Measurements from ENCODE around the gene LSMEM2.
A peak's percentile ranks its signal among the peaks of the same experiment; 100 is the strongest.
"Not testable (repeated sequence)": the region's sequence is repeated elsewhere in the genome, so short reads cannot be mapped to it uniquely, and the experiment has no call there.

The LSMEM2 gene

DNA sequence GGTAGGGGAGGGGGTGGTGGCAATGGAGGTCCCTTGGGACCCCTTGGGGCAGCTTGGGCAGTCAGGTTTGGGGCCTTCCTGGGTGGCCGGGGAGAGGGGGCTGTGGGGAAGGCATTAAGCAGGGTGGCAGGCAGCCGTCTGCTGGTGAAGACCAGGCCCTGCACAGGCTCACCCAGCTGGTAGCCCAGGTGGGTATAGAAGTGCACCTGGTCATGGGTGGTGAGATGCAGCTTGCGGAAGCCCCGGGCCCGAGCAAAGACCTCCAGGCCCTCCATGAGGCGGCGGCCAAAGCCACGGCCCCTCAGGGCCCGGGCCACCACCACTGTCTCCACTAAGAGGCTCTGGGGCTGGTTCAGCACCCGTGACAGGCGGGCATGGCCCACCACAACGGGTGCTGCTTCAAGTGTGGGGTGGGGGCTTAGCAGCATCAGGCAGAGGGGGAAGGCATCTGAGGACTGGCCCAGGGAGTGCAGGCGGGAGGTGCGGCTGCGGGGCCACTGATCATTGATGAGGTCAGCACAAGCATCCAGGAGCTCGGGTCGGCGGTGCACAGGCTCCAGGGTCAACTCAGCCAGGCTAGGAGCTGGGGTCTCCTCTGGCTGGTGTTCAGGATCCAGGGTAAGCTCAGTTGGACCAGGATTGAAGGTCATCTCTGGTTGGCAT is 18.0 kb downstream of the LSMEM2 start:
- DNase-seq = no peak
- Mint-ChIP-seq H3K36me3 (ENCODE audit: insufficient read depth) (peaks cover 18% of the 10 kb centered on the region), H3K27ac (peak overlapping the region in 1 of 2 donors; percentile 94), H3K4me3 (no peak overlapping the region), H3K27me3 (no peaks in the 10 kb centered on the region), H3K4me1 (ENCODE audit: low read depth in 2 of 2) (peaks cover 28 to 33% of the 10 kb centered on the region in 2 donors), H3K9me3 (no peaks in the 10 kb centered on the region)
- no peak for ATAC-seq (replicated peaks)

DNA sequence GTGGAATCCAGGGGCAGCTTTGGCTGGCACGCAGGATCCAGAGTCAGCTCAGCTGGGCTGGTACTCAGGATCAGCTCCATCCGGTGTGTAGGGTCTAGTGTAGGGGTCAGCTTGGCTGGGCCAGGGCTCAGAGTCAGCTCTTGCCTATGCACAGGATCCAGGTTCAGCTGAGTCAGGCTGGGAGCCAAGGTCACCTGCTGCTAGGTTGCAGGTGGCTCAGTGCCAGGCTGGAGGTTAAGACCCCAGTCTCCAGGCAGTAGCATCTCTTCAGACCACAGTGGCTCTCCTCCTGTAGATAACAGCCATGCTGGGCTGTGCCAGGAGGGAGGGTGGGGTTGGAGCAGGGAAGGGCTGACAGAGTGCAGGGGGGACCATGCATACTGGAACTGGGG is 18.5 kb downstream of the LSMEM2 start:
- Mint-ChIP-seq H3K27ac (peak overlapping the region in 1 of 2 donors; percentile 94), H3K4me1 (ENCODE audit: low read depth in 2 of 2) (peaks cover 26 to 32% of the 10 kb centered on the region in 2 donors), H3K9me3 (no peaks in the 10 kb centered on the region), H3K27me3 (no peaks in the 10 kb centered on the region), H3K36me3 (ENCODE audit: insufficient read depth) (peaks cover 16% of the 10 kb centered on the region), H3K4me3 (no peak overlapping the region)
- no peak for DNase-seq
- no peak for ATAC-seq (replicated peaks)

DNA sequence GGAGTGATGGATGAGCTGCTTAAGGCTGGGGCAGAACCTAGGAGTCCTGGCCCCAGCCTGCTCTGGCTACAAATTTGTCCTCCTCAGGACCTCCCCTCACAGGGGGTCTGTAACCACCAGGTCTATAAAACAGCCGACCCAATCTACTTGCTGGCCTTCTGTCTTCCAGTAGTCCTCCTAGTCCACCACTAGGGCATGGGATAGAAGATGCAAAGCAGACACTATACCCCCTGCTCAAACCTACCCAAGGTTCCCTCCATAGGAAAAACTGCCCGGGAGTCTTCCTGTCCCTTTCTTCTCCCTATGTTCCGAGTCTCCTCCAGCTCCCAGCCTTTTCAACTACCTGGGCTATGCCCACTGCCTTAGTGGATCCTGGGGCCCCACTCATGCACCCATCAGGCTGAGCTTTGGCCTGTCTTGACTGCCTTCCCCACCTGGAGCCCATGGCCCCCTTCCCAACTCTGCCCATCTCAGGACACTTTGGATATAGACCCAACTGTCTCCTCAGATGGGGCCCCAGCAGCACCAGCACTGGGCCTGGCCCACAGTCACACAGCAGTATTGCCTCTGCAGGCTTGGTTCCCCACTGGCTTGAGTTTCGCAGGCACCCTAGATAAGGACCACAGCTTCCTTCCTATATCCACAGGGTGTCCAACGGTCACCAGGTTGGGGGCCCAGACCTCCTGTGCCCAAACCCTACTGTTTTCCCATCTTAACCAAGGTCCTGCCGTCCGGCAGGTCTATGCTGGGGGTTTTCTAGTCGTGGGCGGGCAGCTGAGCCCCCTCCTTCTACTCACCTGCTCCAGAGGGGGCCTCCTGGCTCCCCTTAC is 19.2 kb downstream of the LSMEM2 start:
- Mint-ChIP-seq H3K9me3 (no peaks in the 10 kb centered on the region), H3K36me3 (ENCODE audit: insufficient read depth) (peaks cover 12% of the 10 kb centered on the region), H3K27ac (peak overlapping the region; percentile 94 to 97), H3K4me3 (peak overlapping the region; percentile 85 to 97), H3K27me3 (no peaks in the 10 kb centered on the region), H3K4me1 (ENCODE audit: low read depth in 2 of 2) (peaks cover 20 to 25% of the 10 kb centered on the region in 2 donors)
- ATAC-seq (replicated peaks) (no peak), DNase-seq (no peak)

DNA sequence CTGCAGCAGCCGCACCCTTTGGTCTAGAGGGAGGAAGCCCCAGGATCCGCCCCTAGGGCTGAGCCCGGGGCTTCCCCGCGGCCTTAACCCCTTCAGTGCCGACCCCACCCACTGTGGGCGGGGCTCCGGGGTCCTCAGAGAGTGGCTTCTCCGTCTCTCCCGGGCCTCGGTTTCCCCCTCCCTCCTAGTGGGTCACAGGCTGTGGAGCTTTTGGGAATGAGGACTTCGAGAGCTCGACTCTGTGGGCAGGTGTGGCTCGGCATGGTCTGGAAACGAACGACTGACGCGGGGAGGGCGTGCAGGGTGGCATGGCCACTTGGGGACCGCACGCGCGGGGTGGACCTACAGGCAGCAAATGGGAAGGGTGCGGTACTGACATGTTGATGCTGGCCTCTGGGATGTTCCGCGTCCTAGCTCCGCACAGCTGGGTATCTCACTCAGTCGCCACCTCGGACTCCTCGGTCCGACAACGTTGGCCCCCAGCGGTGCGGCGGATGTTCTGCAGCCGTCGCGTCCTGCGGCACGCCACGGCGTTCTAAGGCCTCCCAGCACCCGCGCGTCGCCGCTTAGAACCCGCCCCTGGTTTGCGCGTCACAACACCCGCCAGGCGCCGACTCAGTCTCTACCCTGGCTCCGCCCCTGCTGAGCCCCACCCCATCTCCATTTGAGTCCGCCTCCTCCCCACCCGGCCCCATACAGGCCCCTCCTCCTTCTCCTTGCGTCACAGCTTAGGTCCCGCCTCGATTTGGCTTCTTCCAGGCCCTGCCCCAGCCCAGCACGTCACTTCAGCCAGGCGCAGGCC is 20.1 kb downstream of the LSMEM2 start, which contains the start of the genes HYAL3 and NAA80:
Gene HYAL3, minus strand, starts transcription at position 570 of the 802 bp plus-strand sequence. CDS start 3,803 bp downstream, outside the sequence.
Gene NAA80, minus strand, starts transcription at position 570 of the 802 bp plus-strand sequence. CDS start 1,942 bp downstream, outside the sequence.
- Mint-ChIP-seq H3K4me3 (peak within 1 kb of the TSS; percentile 85 to 97), H3K27ac (peak within 1 kb of the TSS; percentile 94 to 97), H3K4me1 (ENCODE audit: low read depth in 2 of 2) (peaks cover 20 to 23% of the 10 kb centered on the region in 2 donors), H3K9me3 (no peaks in the 10 kb centered on the region), H3K36me3 (ENCODE audit: insufficient read depth) (peaks cover 12% of the 10 kb centered on the region), H3K27me3 (no peaks in the 10 kb centered on the region)
- ATAC-seq (replicated peaks) (peak; percentile 83), DNase-seq (peak; percentile 98 to 100 (median 99))

DNA sequence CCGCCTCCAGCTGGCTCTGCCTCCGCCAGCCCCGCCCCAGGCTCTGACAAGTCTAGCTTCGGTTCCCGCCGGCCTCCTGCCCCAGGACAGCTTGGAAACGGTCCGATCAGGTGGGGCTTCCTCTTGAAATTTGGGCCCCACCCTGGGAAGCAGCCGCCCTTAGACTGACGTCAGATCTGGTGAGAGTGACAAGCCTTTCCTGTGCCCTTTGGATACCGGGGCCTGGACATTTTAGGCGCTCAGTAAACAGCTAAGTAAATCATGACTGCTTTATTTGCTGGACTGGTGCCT is 20.7 kb downstream of the LSMEM2 start:
- DNase-seq (no peak), ATAC-seq (replicated peaks) (no peak)
- no peaks in the 10 kb centered on the region for H3K9me3 Mint-ChIP-seq
- peaks cover 20 to 23% of the 10 kb centered on the region in 2 donors for H3K4me1 Mint-ChIP-seq (ENCODE audit: low read depth in 2 of 2)
- peak overlapping the region; percentile 85 to 97 for H3K4me3 Mint-ChIP-seq
- H3K27me3 Mint-ChIP-seq = no peaks in the 10 kb centered on the region
- H3K36me3 Mint-ChIP-seq (ENCODE audit: insufficient read depth) = peaks cover 12% of the 10 kb centered on the region
- peak overlapping the region; percentile 94 to 97 for H3K27ac Mint-ChIP-seq

DNA sequence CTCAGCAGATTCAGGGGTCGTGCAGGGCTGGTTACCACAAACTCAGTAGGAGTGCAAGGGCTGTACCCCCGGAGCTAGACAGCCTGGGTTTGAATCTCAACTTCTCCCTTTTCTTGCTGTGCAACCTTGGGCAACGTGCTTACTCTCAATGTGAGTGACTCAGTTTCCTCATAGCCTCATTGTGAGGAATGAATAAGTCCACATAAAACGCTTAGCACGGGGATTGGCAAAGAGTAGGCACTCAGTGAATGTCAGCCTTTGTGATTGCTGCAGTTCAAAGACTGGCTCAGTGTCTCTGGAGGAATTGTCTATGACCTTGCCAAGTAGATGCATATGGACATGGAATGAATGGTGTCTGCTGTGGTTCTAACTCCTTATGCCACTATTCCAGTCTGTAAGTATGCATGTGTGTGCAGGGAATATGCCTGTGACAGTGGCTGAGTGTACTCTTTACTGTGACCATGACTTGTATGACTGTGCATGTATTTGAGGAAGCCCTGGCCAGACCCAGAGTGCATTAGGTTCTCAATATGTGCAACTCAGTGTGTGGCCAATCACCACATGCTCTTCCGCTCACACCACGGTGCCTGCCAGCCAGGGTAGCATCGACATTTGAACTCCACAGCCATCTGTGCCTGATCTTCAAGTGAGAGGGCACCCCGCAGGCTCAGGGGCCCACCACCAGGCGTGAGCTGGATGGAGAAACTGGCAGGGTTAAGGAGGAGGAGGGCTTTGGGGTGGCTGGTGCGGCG is 21.2 kb downstream of the LSMEM2 start:
- Mint-ChIP-seq H3K36me3 (ENCODE audit: insufficient read depth) (peaks cover 12% of the 10 kb centered on the region), H3K4me1 (ENCODE audit: low read depth in 2 of 2) (peaks cover 20 to 23% of the 10 kb centered on the region in 2 donors), H3K4me3 (peak overlapping the region; percentile 85 to 97), H3K27ac (peak overlapping the region; percentile 94 to 97), H3K9me3 (no peaks in the 10 kb centered on the region), H3K27me3 (no peaks in the 10 kb centered on the region)
- DNase-seq (no peak), ATAC-seq (replicated peaks) (no peak)

DNA sequence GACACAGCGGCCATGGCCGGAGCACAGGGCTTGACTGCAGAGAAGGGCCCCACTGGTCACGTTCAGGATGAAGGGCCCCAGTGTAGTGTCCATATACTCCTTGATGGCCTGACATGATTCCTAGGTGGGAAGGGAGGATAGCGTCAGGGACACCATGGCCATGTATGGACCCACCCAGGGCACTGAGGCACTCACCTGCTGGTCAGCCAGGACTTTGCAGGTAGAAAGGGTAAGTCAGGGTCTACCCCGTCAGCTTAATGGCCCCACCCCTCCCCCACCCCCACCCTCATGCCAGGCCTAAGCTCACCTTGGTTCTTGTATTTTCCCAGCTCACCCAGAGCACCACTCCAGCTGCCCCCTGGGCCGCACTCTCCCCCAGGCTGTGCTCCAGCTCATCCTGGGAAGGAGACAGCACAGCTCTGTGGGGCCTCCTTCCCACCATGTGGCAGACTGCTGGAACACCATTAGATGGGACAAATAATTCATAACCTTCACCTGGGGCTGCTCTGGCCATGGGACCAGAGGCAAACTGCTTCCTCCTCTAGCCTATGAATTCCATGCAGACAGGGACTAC is 21.9 kb downstream of the LSMEM2 start:
- H3K36me3 Mint-ChIP-seq (ENCODE audit: insufficient read depth) = peaks cover 12% of the 10 kb centered on the region
- DNase-seq (no peak), ATAC-seq (replicated peaks) (no peak)
- peak overlapping the region; percentile 85 to 97 for H3K4me3 Mint-ChIP-seq
- H3K4me1 Mint-ChIP-seq (ENCODE audit: low read depth in 2 of 2) = peaks cover 20 to 23% of the 10 kb centered on the region in 2 donors
- H3K27ac Mint-ChIP-seq = peak overlapping the region; percentile 69 to 97
- H3K9me3 Mint-ChIP-seq = no peaks in the 10 kb centered on the region
- no peaks in the 10 kb centered on the region for H3K27me3 Mint-ChIP-seq

DNA sequence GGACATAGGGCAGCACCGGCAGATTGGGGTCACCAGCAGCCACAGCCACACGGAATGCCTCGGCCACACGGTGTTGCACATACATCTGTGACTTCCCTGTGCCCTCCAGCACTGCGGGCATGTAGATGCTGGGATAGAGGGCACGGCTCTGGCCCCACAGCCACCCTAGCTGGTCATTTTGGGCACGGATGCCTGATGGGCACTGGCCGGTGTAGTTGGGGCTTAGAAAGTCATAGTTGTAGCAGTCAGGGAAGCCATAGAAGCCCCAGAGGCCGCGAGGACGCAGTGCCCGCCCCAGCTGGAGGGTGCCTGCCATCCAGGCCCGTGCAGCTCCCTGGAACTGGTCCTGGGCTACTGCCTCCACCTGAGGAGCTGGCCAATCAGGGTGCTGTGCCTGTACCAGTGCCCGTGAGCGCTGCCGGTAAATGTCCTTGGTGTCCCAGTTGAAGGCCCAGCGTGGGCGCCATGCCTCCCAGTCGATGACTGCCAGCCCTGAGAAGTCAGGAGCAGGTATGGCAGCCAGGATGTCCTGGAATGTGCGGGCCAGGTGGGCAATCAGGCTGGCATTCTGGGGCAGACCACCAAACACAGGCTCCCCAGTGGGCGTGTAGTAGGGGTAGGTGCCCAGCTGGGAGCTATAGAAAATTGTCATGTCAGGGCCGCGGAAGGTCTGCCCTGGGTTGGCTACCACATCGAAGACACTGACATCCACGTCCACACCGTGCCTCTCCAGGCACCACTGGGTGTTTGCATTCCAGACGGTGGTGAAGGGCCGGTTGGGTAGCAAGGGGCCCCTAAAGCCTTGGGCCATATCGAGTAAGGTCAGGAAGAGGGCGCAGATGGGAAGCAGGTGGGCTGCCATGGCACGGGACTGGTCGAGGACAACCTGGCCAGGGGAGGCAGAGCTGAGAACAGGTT is 23.5 kb downstream of the LSMEM2 start:
- Mint-ChIP-seq H3K4me3 (no peak overlapping the region), H3K27me3 (no peaks in the 10 kb centered on the region), H3K9me3 (no peaks in the 10 kb centered on the region), H3K27ac (no peak overlapping the region), H3K4me1 (ENCODE audit: low read depth in 2 of 2) (peaks cover 20 to 23% of the 10 kb centered on the region in 2 donors), H3K36me3 (ENCODE audit: insufficient read depth) (peaks cover 9% of the 10 kb centered on the region)
- no peak for DNase-seq
- no peak for ATAC-seq (replicated peaks)

DNA sequence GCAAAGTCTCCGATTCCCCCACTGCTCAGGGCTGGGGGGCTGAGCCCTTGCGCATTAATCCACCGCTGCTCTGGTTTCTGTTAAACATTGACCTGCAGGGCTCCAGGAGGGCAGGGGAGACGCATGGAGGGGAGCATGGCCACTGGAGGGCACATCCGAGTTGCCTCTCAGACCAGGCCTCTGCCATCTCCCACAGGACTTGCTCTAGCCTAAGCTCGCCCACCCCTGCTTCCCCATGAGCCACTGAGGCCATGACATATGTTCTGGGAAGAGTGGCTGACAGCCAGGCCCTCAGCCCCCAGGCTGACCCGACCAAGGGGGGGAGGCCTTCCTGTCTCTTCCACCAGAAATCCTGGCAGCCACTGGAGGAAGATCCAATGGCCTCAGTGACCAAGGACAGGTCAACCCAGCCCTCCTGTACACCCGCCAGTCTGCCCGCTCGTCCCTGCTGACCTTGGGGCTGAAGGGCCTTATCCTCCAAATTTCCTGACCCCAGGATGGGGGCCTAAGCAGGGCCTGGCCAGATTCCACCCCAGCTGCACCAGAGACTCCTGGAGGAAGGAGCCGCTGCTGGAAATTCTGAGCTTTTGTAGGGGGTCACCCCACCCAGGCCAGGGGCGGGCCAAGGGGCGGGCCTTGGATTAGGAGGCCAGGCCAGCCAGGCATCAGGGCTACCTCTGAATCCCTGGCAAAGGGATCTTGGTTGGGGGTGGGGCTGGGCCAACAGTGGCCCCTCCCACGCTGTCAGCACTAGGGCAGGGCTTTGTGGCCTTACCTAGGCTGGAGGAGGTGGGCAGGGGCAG is 24.3 kb downstream of the LSMEM2 start, which contains the start of gene HYAL1:
Gene HYAL1, minus strand, starts transcription at position 562 of the 803 bp plus-strand sequence. CDS start 618 bp downstream, outside the sequence.
- H3K36me3 Mint-ChIP-seq (ENCODE audit: insufficient read depth) = peaks cover 9% of the 10 kb centered on the region
- no peak within 1 kb of the TSS for H3K27ac Mint-ChIP-seq

DNA sequence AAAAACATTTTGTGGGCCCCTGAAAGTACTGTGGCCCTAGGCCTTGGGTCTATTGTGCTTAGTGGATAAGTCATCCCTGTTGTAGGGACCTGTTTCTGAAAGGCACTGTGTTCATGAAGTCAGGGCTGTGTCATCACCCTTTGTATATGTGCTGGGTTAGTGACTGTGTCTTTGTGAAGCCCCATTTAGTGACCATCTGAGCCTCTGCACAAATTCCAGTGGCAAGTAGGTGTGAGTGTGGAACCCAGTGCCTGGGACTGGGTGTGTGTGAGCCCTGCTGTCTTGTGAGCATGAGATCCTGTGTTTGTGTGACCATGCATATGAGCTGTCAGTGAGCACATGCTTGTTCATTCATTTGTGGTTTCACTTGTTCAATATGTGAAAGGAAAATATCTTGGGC is 25.7 kb downstream of the LSMEM2 start:
- H3K27me3 Mint-ChIP-seq = no peaks in the 10 kb centered on the region
- H3K27ac Mint-ChIP-seq = no peak overlapping the region
- H3K4me1 Mint-ChIP-seq (ENCODE audit: low read depth in 2 of 2) = peaks cover 9 to 13% of the 10 kb centered on the region in 2 donors
- DNase-seq = no peak
- H3K4me3 Mint-ChIP-seq = no peak overlapping the region
- no peaks in the 10 kb centered on the region for H3K36me3 Mint-ChIP-seq (ENCODE audit: insufficient read depth)
- no peak for ATAC-seq (replicated peaks)
- no peaks in the 10 kb centered on the region for H3K9me3 Mint-ChIP-seq

More for the DNA sequence above, 24.3 kb downstream of the LSMEM2 start, which contains the start of gene HYAL1:
- no peaks in the 10 kb centered on the region for H3K9me3 Mint-ChIP-seq
- no peaks in the 10 kb centered on the region for H3K27me3 Mint-ChIP-seq
- ATAC-seq (replicated peaks) (no peak), DNase-seq (no peak)
- peaks cover 17 to 19% of the 10 kb centered on the region in 2 donors for H3K4me1 Mint-ChIP-seq (ENCODE audit: low read depth in 2 of 2)
- H3K4me3 Mint-ChIP-seq = no peak within 1 kb of the TSS

DNA sequence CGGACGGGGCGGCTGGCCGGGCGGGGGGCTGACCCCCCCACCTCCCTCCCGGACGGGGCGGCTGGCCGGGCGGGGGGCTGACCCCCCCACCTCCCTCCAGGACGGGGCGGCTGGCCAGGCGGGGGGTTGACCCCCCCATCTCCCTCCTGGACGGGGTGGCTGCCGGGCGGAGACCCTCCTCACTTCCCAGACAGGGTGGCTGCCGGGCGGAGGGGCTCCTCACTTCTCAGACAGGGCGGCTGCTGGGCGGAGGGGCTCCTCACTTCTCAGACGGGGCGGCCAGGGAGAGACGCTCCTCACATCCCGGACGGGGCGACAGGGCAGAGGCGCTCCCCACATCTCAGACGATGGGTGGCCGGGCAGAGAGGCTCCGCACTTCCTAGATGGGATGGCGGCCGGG is 33.2 kb downstream of the LSMEM2 start:
- H3K36me3 Mint-ChIP-seq (ENCODE audit: insufficient read depth); H3K4me3 Mint-ChIP-seq; H3K9me3 Mint-ChIP-seq; H3K27me3 Mint-ChIP-seq; ATAC-seq (replicated peaks); DNase-seq; H3K27ac Mint-ChIP-seq: not testable (repeated sequence)
- H3K4me1 Mint-ChIP-seq (ENCODE audit: low read depth in 2 of 2) = peaks cover 10 to 17% of the 10 kb centered on the region in 2 donors
